Pancreas (tissue), 10 donors: ENCODE measurements around the gene SORL1. TPM values are rescaled to one million over a fixed set of nuclear protein-coding genes. Genes with fewer than 3 reads are reported as not detected.
"Not testable (repeated sequence)": the region's sequence is repeated elsewhere in the genome, so short reads cannot be mapped to it uniquely, and the experiment has no call there.

Experiments used
- ATAC-seq, 4 donors: fragments of 200-7000 bp; cut with Tn5 transposase; one replicate each; pipeline versions ENCODE4 v1.8.0 to v1.9.1; 2020; ENCODE audit warnings: mild to moderate bottlenecking in 4 of 4, moderate library complexity in 4 of 4
- DNase-seq, 6 donors: peaks; one replicate each; pipeline ENCODE4 v3.0.0-alpha.2; 2020
- FAIRE-seq: peaks from 2 replicates; lab custom pipeline; 2012; peaks lifted over from hg19 to GRCh38; lab: Jason Lieb, UNC
- H3K27ac ChIP-seq, 4 donors: fragments of 200-600 bp; sonication (generic); 1 replicate in 3 of 4; 2 replicates in 1 of 4; pipeline versions ENCODE4 v1.5.0 to v1.8.0; 2020
- H3K27me3 ChIP-seq, 4 donors: fragments of 200-600 bp; one replicate each; pipeline ENCODE4 v1.8.0; 2021
- H3K36me3 ChIP-seq, 3 donors: fragments of 200-600 bp; sonication (generic) in 1 of 3; one replicate each; pipeline versions ENCODE4 v1.5.0 to v1.8.0; 2020 to 2021
- H3K4me1 ChIP-seq, 3 donors: fragments of 200-600 bp; one replicate each; pipeline ENCODE4 v1.8.0; 2021
- H3K4me3 ChIP-seq, 4 donors: fragments of 200-600 bp; sonication (generic) in 2 of 4; one replicate each; pipeline versions ENCODE4 v1.5.0 to v1.8.0; 2020 to 2021
- H3K9me3 ChIP-seq, 4 donors: fragments of 200-600 bp; one replicate each; pipeline ENCODE4 v1.8.0; 2021
- WGBS, 2 donors: extraction: QIAGEN DNeasy Blood & Tissue Kit; methylation state at CpG; one replicate each; pipeline ENCODE4 v1.1.7; 2013; 5-methylcytosine and 5-hydroxymethylcytosine counted together
- intact Hi-C, 3 donors: fragments of 100-400 bp; cut with DNase I; formaldehyde crosslinking; loops; one replicate each; pipeline versions ENCODE4 v1.11.1 to v1.14.2; 2022
- polyA plus RNA-seq, 2 donors: library from polyadenylated mRNA; stranded (reverse); fragments of 200-250 nt; gene quantifications; one replicate each; pipeline ENCODE4 v1.2.3, GENCODE V29; 2013
- total RNA-seq, 6 donors: library from RNA; stranded (reverse); fragmentation: NEBNext Ultra II Directional in 4 of 6; extraction: Animal tissue kit (Norgen Biotek cat#: 25700) in 4 of 6; gene quantifications; one replicate each; pipeline versions ENCODE4 v1.2.1 to v1.2.4, GENCODE V29; 2021 to 2023
- TF ChIP-seq, protein P1 (sequence below), 4 donors: fragments of 200-600 bp; sonication (generic) in 3 of 4; IDR thresholded peaks; one replicate each; pipeline versions ENCODE4 v1.5.0 to v1.8.0; 2021; ENCODE audit warnings: antibody characterized with exemption in 4 of 4
- donor health status: healthy with polysubstance abuse.
- donor health status: DM: no; HTN: no; CAD: no; lungs with moderate emphysema.
- donor health status: DM: no; HTN: no; CAD: no.
- donor health status: control.
- donor health status: control.
- donor health status: Bipolar disorder and iron deficiency.
- donor health status: DM: yes; HTN: yes; CAD: no.
- donor health status: DM: no; HTN: no; CAD: no.
- donor health status: DM: no; HTN: no; CAD: no.
- donor health status: DM: yes; HTN: yes; CAD: no.

Gene SORL1, protein sequence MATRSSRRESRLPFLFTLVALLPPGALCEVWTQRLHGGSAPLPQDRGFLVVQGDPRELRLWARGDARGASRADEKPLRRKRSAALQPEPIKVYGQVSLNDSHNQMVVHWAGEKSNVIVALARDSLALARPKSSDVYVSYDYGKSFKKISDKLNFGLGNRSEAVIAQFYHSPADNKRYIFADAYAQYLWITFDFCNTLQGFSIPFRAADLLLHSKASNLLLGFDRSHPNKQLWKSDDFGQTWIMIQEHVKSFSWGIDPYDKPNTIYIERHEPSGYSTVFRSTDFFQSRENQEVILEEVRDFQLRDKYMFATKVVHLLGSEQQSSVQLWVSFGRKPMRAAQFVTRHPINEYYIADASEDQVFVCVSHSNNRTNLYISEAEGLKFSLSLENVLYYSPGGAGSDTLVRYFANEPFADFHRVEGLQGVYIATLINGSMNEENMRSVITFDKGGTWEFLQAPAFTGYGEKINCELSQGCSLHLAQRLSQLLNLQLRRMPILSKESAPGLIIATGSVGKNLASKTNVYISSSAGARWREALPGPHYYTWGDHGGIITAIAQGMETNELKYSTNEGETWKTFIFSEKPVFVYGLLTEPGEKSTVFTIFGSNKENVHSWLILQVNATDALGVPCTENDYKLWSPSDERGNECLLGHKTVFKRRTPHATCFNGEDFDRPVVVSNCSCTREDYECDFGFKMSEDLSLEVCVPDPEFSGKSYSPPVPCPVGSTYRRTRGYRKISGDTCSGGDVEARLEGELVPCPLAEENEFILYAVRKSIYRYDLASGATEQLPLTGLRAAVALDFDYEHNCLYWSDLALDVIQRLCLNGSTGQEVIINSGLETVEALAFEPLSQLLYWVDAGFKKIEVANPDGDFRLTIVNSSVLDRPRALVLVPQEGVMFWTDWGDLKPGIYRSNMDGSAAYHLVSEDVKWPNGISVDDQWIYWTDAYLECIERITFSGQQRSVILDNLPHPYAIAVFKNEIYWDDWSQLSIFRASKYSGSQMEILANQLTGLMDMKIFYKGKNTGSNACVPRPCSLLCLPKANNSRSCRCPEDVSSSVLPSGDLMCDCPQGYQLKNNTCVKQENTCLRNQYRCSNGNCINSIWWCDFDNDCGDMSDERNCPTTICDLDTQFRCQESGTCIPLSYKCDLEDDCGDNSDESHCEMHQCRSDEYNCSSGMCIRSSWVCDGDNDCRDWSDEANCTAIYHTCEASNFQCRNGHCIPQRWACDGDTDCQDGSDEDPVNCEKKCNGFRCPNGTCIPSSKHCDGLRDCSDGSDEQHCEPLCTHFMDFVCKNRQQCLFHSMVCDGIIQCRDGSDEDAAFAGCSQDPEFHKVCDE (N-terminal part only)
- total RNA-seq: 10 to 100 TPM; 11.2 to 47.5 (median 16.5) TPM
- 10 to 100 TPM in 1 of 2 donors, 1 to 10 TPM in 1; 2.7 to 10.9 TPM for polyA plus RNA-seq

DNA sequence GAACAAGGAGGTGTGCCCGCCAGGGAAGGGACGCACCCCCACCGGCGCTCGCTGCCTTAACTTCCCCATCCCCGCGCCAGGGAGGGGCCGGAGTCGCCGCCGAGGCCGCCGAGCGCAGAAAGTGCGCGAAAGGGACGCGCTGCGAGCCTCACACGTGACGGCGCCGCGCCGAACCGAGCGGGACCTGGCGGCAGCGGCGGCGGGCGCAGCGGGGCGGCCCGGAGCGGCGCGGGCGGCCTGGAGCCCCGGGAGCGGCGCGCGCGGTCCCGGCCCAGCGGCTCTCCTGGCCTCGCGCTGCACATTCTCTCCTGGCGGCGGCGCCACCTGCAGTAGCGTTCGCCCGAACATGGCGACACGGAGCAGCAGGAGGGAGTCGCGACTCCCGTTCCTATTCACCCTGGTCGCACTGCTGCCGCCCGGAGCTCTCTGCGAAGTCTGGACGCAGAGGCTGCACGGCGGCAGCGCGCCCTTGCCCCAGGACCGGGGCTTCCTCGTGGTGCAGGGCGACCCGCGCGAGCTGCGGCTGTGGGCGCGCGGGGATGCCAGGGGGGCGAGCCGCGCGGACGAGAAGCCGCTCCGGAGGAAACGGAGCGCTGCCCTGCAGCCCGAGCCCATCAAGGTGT lies at the start of gene SORL1:
Gene SORL1, plus strand, starts transcription at position 329 of the 623 bp plus-strand sequence. Its CDS starts 18 bp downstream, at position 347.
- intact Hi-C loops: no loop called here
- peak within 1 kb of the TSS; percentile 51 to 74 (median 69) for H3K27ac ChIP-seq
- ATAC-seq (peak; percentile 87 to 93 (median 88)), DNase-seq (peak; percentile 55 to 84 (median 70)), FAIRE-seq (no peak)
- TF ChIP-seq, protein P1, sequence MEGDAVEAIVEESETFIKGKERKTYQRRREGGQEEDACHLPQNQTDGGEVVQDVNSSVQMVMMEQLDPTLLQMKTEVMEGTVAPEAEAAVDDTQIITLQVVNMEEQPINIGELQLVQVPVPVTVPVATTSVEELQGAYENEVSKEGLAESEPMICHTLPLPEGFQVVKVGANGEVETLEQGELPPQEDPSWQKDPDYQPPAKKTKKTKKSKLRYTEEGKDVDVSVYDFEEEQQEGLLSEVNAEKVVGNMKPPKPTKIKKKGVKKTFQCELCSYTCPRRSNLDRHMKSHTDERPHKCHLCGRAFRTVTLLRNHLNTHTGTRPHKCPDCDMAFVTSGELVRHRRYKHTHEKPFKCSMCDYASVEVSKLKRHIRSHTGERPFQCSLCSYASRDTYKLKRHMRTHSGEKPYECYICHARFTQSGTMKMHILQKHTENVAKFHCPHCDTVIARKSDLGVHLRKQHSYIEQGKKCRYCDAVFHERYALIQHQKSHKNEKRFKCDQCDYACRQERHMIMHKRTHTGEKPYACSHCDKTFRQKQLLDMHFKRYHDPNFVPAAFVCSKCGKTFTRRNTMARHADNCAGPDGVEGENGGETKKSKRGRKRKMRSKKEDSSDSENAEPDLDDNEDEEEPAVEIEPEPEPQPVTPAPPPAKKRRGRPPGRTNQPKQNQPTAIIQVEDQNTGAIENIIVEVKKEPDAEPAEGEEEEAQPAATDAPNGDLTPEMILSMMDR (IDR thresholded peaks at IDR 0.05): peak in 3 of 4 donors; percentile 13 to 18 (median 15)
- H3K27me3 ChIP-seq: no peaks in the 10 kb centered on the region
- no peaks in the 10 kb centered on the region for H3K4me1 ChIP-seq
- no peaks in the 10 kb centered on the region for H3K36me3 ChIP-seq
- WGBS, 2 donors: 0 to 1% methylated on average over 60 to 89 of the region's 89 CpGs
- H3K4me3 ChIP-seq: peak within 1 kb of the TSS; percentile 49 to 77 (median 64)
- no peaks in the 10 kb centered on the region for H3K9me3 ChIP-seq

DNA sequence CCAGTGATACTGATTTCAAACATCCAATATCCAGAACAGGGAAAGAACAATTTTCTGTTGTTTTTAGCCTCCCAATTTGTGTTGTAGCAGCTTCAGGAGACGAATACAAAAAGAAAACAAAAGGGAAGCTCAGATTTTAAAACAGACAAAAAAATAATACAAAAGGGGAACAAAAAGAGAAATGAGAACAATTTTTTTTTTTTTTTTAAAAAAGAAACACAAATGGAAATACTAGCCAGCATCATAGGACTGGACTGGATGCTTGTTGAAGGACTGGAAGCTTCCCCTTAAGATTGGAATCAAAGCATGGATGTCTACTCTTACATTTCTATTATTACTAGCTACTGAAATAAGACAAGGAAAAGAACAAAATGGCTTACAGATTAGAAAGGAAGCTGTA lies 46.5 kb upstream of the SORL1 start:
- TF ChIP-seq, protein P1 (IDR thresholded peaks at IDR 0.05): no peak
- DNase-seq (no peak), FAIRE-seq (no peak), ATAC-seq (peak in 1 of 4 donors; percentile 21)
- Histone ChIP-seq H3K27me3 (no peaks in the 10 kb centered on the region), H3K4me1 (no peaks in the 10 kb centered on the region), H3K4me3 (no peak overlapping the region), H3K27ac (no peak overlapping the region), H3K9me3 (peaks cover 0 to 4% (median 0%) of the 10 kb centered on the region in 4 donors), H3K36me3 (no peaks in the 10 kb centered on the region)
- intact Hi-C loops: no loop called here
- WGBS, 2 donors: 77 to 80% methylated on average over 1 of the region's 1 CpG

DNA sequence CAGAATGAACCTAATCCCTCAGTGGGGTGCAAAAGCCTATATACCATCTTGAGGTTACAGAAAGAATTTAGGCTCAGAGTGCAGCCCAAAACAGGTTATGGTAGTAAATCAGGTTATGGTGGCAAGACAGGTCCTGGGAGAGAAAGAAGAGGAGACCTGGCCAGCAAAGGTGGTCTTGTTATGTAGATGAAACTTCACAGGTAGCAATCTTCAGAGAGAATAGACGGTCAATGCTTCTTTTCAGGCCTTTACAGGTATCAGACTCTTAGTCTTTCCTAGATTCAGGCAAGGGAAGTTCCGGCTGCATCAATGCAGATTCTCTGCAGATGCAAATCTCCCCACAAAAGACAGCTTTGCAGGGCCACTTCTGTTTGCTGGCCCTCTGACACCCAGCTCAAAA lies 45.8 kb upstream of the SORL1 start:
- no peaks in the 10 kb centered on the region for H3K27me3 ChIP-seq
- FAIRE-seq (no peak), ATAC-seq (no peak), DNase-seq (no peak)
- intact Hi-C loops: no loop called here
- H3K36me3 ChIP-seq: no peaks in the 10 kb centered on the region
- H3K27ac ChIP-seq: no peak overlapping the region
- 89 to 91% methylated on average over 2 of the region's 2 CpGs for WGBS, 2 donors
- TF ChIP-seq, protein P1 (IDR thresholded peaks at IDR 0.05): no peak
- H3K4me3 ChIP-seq: no peak overlapping the region
- peaks cover 0 to 4% (median 0%) of the 10 kb centered on the region in 4 donors for H3K9me3 ChIP-seq
- no peaks in the 10 kb centered on the region for H3K4me1 ChIP-seq

DNA sequence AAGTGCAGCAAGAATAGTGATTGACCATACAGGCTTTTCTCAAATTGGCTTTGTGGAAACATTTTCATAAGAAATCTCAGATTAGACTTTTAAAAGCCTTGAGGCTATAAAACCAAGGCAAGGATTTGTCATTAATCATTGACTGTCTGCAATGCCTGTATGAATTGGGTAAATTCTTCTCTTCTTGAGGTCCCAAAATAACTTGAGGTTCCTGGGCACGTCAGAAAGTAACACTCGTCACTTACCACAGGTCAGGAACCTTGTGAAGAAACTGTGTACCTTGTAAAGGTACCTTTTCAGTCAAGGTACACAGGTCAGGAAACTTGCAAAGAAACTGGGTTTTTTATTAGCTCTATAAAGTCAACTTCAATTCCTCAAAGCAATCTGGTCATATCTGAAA lies 43.3 kb upstream of the SORL1 start:
- Histone ChIP-seq H3K4me1 (no peaks in the 10 kb centered on the region), H3K4me3 (no peak overlapping the region), H3K27ac (no peak overlapping the region), H3K9me3 (no peaks in the 10 kb centered on the region), H3K36me3 (no peaks in the 10 kb centered on the region), H3K27me3 (no peaks in the 10 kb centered on the region)
- FAIRE-seq (no peak), ATAC-seq (no peak), DNase-seq (no peak)
- 80 to 81% methylated on average over 2 of the region's 2 CpGs for WGBS, 2 donors
- intact Hi-C loops: no loop called here
- TF ChIP-seq, protein P1 (IDR thresholded peaks at IDR 0.05): no peak

DNA sequence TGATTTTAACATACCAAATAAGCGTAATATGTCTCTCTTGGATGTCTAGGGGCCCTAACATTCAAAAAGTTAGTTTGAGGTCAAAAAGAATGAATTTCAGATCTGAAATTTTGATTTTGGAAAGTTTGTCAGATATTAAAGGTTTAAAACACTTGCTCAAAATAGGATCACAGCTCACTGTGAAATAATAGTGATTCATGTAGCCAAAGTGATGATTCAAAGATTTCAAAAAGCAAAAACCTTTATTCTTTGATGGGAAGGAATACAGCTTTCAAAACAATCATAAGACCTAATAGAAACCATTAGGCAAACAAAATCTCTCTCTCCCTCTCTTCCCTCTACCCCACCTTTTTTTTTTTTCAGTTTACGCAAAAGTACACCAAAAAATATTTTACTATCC lies 42.1 kb upstream of the SORL1 start:
- H3K27me3 ChIP-seq, H3K4me1 ChIP-seq, H3K27ac ChIP-seq, ATAC-seq, FAIRE-seq, H3K4me3 ChIP-seq, intact Hi-C loops, H3K9me3 ChIP-seq, DNase-seq, H3K36me3 ChIP-seq: not testable (repeated sequence)
- WGBS, 2 donors: 94% methylated on average over 2 of the region's 2 CpGs

DNA sequence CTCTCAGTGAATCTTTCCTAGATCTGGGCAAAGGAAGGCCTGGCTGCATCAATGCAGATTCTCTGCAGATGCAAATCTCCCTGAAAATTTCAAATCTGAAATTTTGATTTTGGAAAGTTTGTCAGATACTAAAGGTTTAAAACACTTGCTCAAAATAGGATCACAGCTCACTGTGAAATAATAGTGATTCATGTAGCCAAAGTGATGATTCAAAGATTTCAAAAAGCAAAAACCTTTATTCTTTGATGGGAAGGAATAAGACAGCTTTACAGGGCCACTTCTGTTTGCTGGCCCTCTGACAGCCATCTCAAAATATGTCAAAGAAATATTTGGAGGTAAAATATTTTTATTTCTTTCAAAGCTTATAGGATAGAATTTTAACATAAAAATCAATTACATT lies 40.8 kb upstream of the SORL1 start:
- intact Hi-C loops, H3K4me1 ChIP-seq, ATAC-seq, H3K36me3 ChIP-seq, H3K4me3 ChIP-seq, H3K27me3 ChIP-seq, H3K9me3 ChIP-seq, DNase-seq, H3K27ac ChIP-seq: not testable (repeated sequence)
- peak; percentile 51 for FAIRE-seq
